Central memory CD8-positive, alpha-beta T cell (primary cell): Measurements from ENCODE around the gene UGCG.

Experiments used
- ATAC-seq: fragments of 150-1000 bp; cut with Tn5 transposase; replicated peaks from 2 replicates; pipeline ENCODE4 v1.10.0; 2022; ENCODE audit warnings: mild to moderate bottlenecking, moderate FRiP score, moderate number of reproducible peaks; ENCODE audit not compliant: poor library complexity, severe bottlenecking; ENCODE audit errors: extremely low read depth
- DNase-seq, 2 donors: peaks; one replicate each; pipeline ENCODE4 v3.0.0; 2021; ENCODE audit warnings: low spot score in 2 of 2
- H3K27ac Mint-ChIP-seq: one replicate; pipeline ENCODE4 v1.8.0; 2022; ENCODE audit warnings: low read depth, mild to moderate bottlenecking, moderate library complexity, mixed read lengths
- H3K27me3 Mint-ChIP-seq: one replicate; pipeline ENCODE4 v1.8.0; 2022; ENCODE audit warnings: mixed read lengths
- H3K36me3 Mint-ChIP-seq: one replicate; pipeline ENCODE4 v1.8.0; 2022; ENCODE audit warnings: mild to moderate bottlenecking, moderate library complexity, mixed read lengths; ENCODE audit not compliant: insufficient read depth
- H3K4me1 Mint-ChIP-seq: one replicate; pipeline ENCODE4 v1.8.0; 2022; ENCODE audit warnings: mixed read lengths
- H3K4me3 Mint-ChIP-seq: one replicate; pipeline ENCODE4 v1.8.0; 2022; ENCODE audit warnings: mild to moderate bottlenecking, moderate library complexity, mixed read lengths
- H3K9me3 Mint-ChIP-seq: one replicate; pipeline ENCODE4 v1.8.0; 2022; ENCODE audit warnings: mixed read lengths

UGCG gene

GRCh38 chr9:111895996-111896941, at the start of gene UGCG:
UGCG (plus strand) TSS chr9:111896814; CDS start chr9:111897216, 402 bp downstream.
- Mint-ChIP-seq H3K4me3 (no peak within 1 kb of the TSS), H3K36me3 (peaks cover 4% of the 10 kb centered on the region), H3K9me3 (no peaks in the 10 kb centered on the region), H3K27me3 (no peaks in the 10 kb centered on the region), H3K4me1 (peaks cover 19% of the 10 kb centered on the region), H3K27ac (no peak within 1 kb of the TSS)
- peak; percentile 91 for ATAC-seq
- DNase-seq, result peak; percentile 78 to 83

GRCh38 chr9:111851553-111851952, 45.1 kb upstream of the UGCG start:
- DNase-seq, result no peak
- no peak for ATAC-seq
- Mint-ChIP-seq H3K4me3 (no peak overlapping the region), H3K9me3 (no peaks in the 10 kb centered on the region), H3K27ac (no peak overlapping the region), H3K36me3 (peaks cover 2% of the 10 kb centered on the region), H3K27me3 (no peaks in the 10 kb centered on the region), H3K4me1 (no peaks in the 10 kb centered on the region)

- H3K36me3 Mint-ChIP-seq, result peaks cover 2% of the 10 kb centered on the region
- ATAC-seq (no peak), DNase-seq (no peak)
- H3K9me3 Mint-ChIP-seq, result no peaks in the 10 kb centered on the region
- H3K4me1 Mint-ChIP-seq, result no peaks in the 10 kb centered on the region
- H3K27ac Mint-ChIP-seq, result no peak overlapping the region
- H3K4me3 Mint-ChIP-seq, result no peak overlapping the region
- no peaks in the 10 kb centered on the region for H3K27me3 Mint-ChIP-seq
These were observed 44.3 kb upstream of the UGCG start for GRCh38 chr9:111852291-111852690.

GRCh38 chr9:111853450-111853827, 43.2 kb upstream of the UGCG start:
- H3K27me3 Mint-ChIP-seq, result no peaks in the 10 kb centered on the region
- H3K27ac Mint-ChIP-seq, result no peak overlapping the region
- ATAC-seq, result no peak
- H3K36me3 Mint-ChIP-seq, result peaks cover 2% of the 10 kb centered on the region
- no peak for DNase-seq
- H3K4me3 Mint-ChIP-seq, result no peak overlapping the region
- no peaks in the 10 kb centered on the region for H3K4me1 Mint-ChIP-seq
- H3K9me3 Mint-ChIP-seq, result no peaks in the 10 kb centered on the region

GRCh38 chr9:111854799-111855198, 41.8 kb upstream of the UGCG start:
- no peak for ATAC-seq
- H3K9me3 Mint-ChIP-seq, result no peaks in the 10 kb centered on the region
- H3K4me3 Mint-ChIP-seq, result no peak overlapping the region
- H3K27ac Mint-ChIP-seq, result no peak overlapping the region
- no peaks in the 10 kb centered on the region for H3K36me3 Mint-ChIP-seq
- no peaks in the 10 kb centered on the region for H3K4me1 Mint-ChIP-seq
- no peaks in the 10 kb centered on the region for H3K27me3 Mint-ChIP-seq
- DNase-seq, result no peak

GRCh38 chr9:111857555-111858211, 38.9 kb upstream of the UGCG start:
- Mint-ChIP-seq H3K9me3 (no peaks in the 10 kb centered on the region), H3K27ac (no peak overlapping the region), H3K4me1 (no peaks in the 10 kb centered on the region), H3K27me3 (peaks cover 3% of the 10 kb centered on the region), H3K4me3 (no peak overlapping the region), H3K36me3 (no peaks in the 10 kb centered on the region)
- DNase-seq (no peak), ATAC-seq (no peak)

- H3K27ac Mint-ChIP-seq, result no peak overlapping the region
- no peaks in the 10 kb centered on the region for H3K36me3 Mint-ChIP-seq
- no peak overlapping the region for H3K4me3 Mint-ChIP-seq
- no peaks in the 10 kb centered on the region for H3K4me1 Mint-ChIP-seq
- no peak for DNase-seq
- ATAC-seq, result no peak
- peaks cover 15% of the 10 kb centered on the region for H3K27me3 Mint-ChIP-seq
- H3K9me3 Mint-ChIP-seq, result no peaks in the 10 kb centered on the region
These were observed 36.2 kb upstream of the UGCG start for GRCh38 chr9:111860443-111860842.

GRCh38 chr9:111863636-111864035, 33.0 kb upstream of the UGCG start:
- ATAC-seq, result no peak
- Mint-ChIP-seq H3K9me3 (no peaks in the 10 kb centered on the region), H3K27ac (no peak overlapping the region), H3K4me1 (peaks cover 5% of the 10 kb centered on the region), H3K27me3 (peaks cover 15% of the 10 kb centered on the region), H3K4me3 (no peak overlapping the region), H3K36me3 (no peaks in the 10 kb centered on the region)
- no peak for DNase-seq

GRCh38 chr9:111866976-111867375, 29.6 kb upstream of the UGCG start:
- Mint-ChIP-seq H3K9me3 (no peaks in the 10 kb centered on the region), H3K27me3 (peaks cover 15% of the 10 kb centered on the region), H3K4me1 (peaks cover 5% of the 10 kb centered on the region), H3K27ac (no peak overlapping the region), H3K36me3 (no peaks in the 10 kb centered on the region), H3K4me3 (no peak overlapping the region)
- peak; percentile 64 for ATAC-seq
- no peak for DNase-seq

GRCh38 chr9:111868475-111868874, 28.1 kb upstream of the UGCG start:
- no peak for ATAC-seq
- no peak overlapping the region for H3K4me3 Mint-ChIP-seq
- H3K9me3 Mint-ChIP-seq, result no peaks in the 10 kb centered on the region

GRCh38 chr9:111870774-111871498, 25.7 kb upstream of the UGCG start:
- no peaks in the 10 kb centered on the region for H3K9me3 Mint-ChIP-seq
- no peaks in the 10 kb centered on the region for H3K36me3 Mint-ChIP-seq
- ATAC-seq (no peak), DNase-seq (no peak)
- H3K4me3 Mint-ChIP-seq, result no peak overlapping the region
- H3K27ac Mint-ChIP-seq, result no peak overlapping the region
- H3K4me1 Mint-ChIP-seq, result peaks cover 5% of the 10 kb centered on the region
- no peaks in the 10 kb centered on the region for H3K27me3 Mint-ChIP-seq

More at GRCh38 chr9:111868475-111868874, 28.1 kb upstream of the UGCG start:
- no peak for DNase-seq
- peaks cover 5% of the 10 kb centered on the region for H3K4me1 Mint-ChIP-seq
- no peak overlapping the region for H3K27ac Mint-ChIP-seq
- H3K36me3 Mint-ChIP-seq, result no peaks in the 10 kb centered on the region
- H3K27me3 Mint-ChIP-seq, result peaks cover 5% of the 10 kb centered on the region

GRCh38 chr9:111871499-111871855, 25.1 kb upstream of the UGCG start:
- H3K27me3 Mint-ChIP-seq, result no peaks in the 10 kb centered on the region
- no peaks in the 10 kb centered on the region for H3K9me3 Mint-ChIP-seq
- H3K4me1 Mint-ChIP-seq, result peaks cover 5% of the 10 kb centered on the region
- DNase-seq (no peak), ATAC-seq (no peak)
- no peaks in the 10 kb centered on the region for H3K36me3 Mint-ChIP-seq
- H3K4me3 Mint-ChIP-seq, result no peak overlapping the region
- no peak overlapping the region for H3K27ac Mint-ChIP-seq
